Stimulated activated CD4-positive, alpha-beta T cell treated with anti-CD3 and anti-CD28 coated beads, Interleukin-1b, Interleukin-23, amount 100 ng/mL, for 4 hours (primary cell): Measurements from ENCODE around the gene YAE1.

Experiments
- DNase-seq, 2 donors: peaks; one replicate each; pipeline ENCODE4 v3.0.0-alpha.2; 2020; ENCODE audit warnings: low read depth in 2 of 2

The YAE1 gene

GRCh38 chr7:39554583-39555165, 11.5 kb upstream of the YAE1 start:
- DNase-seq, result no peak

DNA sequence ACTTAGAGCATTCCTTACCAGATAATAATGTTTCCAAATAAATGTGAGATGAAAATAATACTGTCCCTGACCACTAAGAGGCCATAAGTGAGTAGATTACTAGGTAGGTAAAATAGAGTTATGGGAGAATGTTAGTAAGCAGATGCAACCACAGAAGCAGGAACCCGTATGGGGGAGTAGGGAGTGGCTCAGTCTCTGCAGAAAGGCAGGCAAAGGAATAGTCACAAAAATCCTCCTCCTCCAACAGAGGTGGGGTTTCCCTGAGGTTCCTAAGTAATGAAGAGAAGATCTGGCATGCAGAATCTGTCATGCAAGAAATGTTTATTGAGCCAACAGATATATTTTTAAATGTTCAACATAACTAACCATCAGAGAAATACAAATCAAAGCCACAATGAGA, 9.0 kb upstream of the YAE1 start:
- DNase-seq, result no peak

DNA sequence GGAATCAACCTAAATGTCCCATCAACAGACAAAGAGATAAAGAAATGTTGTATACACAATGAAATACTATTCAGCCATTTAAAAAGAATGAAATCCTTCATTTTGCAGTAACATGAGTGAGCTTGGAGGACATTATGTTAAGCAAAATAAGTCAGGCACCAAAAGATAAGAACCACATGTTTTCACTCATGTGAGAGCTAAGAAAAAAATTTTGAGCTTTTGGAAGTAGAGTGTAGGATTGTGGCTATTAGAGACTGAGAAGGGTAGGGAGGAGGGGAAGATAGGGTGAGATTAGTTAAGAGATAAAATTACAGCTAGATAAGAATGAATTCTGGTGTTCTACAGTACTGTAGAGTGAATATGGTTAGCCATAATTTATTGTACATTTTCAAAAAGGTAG, 8.3 kb upstream of the YAE1 start:
- DNase-seq, result no peak

GRCh38 chr7:39560408-39560807, 5.8 kb upstream of the YAE1 start:
- no peak for DNase-seq

DNA sequence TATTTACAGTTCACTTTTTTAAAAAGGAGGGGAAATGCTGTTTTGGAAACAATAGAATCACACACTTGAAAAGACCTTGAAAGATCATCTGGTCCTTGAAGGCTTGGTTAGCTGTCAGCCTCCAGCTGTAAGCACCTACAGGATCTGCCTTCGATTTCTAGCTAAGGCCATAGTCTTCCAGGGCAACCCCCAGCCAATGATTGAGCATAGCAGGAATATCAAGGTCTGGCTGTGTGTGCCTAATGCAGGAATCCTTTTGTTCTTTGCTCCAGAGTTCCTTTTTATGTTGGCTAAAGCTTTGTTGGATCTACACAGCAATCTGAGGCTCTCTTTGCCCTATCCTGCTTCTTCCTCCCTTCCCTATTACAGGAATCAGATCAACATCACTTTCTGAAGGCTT, 5.2 kb upstream of the YAE1 start:
- no peak for DNase-seq

- no peak for DNase-seq
Measured at GRCh38 chr7:39565538-39565937, 666 bp upstream of the YAE1 start.

- DNase-seq, result no peak
Measured at GRCh38 chr7:39567294-39567693, 1.1 kb downstream of the YAE1 start.

DNA sequence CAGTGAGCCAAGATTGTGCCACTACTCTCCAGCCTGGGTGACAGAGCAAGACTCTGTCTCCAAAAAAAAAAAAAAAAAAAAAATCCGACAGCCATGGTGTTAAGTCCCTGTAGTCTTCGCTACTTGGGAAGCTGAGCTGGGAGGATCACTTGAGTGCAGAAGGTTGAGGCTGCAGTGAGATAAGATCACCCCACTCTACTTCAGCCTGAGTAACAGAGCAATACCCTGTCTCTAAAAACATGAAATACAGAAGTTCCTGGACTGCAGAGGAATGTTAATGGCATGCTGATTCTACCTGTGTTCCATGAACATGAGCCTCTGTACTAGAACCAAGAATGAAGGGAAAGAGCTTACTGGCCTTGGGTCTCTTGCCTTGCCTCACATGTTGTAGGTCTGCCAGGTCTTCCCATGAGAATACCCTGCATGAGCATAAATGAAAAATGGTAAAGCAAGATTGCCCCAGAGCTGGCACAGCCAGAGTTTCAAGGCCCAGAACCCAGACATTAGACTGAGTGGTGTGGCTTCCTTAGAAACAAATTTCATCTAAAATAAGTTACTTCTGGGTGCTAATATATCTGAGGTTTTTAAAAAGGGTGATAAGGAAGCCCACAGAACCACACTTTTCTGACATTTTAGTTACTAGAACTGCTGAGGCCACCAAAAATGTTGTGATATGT, 8.6 kb downstream of the YAE1 start:
- DNase-seq, result no peak

DNA sequence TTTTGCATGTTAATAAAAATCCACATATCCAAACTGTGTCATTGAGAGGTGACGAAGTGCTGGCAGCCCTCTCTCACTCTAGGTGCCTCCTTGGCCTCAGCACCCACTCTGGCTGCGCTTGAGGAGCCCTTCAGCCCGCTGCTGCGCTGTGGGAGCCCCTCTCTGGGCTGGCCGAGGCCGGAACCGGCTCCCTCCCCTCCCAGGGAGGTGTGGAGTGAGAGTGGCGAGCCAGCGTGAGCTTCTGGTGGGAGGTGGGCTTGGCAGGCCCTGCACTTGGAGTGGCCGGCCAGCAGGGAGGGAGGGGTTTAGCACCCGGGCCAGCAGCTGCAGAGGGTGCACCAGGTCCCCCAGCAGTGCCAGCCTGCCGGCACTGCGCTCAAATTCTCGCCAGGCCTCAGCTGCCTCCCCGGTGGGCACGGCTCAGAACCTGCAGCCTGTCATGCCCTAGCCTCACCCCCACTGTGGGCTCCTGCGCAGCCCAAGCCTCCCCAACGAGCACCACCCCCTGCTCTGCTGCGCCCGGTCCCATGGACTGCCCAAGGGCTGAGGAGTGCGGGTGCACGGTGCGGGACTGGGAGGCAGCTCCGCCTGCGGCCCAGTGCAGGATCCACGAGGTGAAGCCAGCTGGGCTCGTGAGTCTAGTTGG, 11.1 kb downstream of the YAE1 start:
- DNase-seq, result no peak

GRCh38 chr7:39580149-39580874, 14.1 kb downstream of the YAE1 start:
- peak; percentile 53 to 76 for DNase-seq

DNA sequence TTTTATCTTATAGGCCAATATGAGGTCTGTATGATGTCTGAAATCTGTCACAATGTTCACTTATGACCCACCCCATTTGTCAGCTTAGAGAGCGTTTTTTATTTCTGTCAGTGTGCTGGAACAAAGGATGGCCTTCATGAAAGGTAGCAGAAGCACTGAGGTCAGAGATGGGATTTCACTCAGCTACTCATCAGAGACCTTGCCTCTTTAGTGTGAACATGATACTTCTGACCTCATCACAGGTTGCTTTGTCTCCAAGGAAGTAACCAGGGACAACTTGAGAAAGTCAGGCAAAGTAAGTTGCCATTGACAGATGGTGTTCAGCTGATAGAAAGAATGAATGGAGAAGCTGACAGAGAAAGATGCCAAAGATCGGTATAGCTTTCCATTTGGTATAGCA, 16.3 kb downstream of the YAE1 start:
- DNase-seq, result no peak

- DNase-seq, result no peak
Measured at GRCh38 chr7:39583539-39583938, 17.3 kb downstream of the YAE1 start.

- DNase-seq, result no peak
Measured at GRCh38 chr7:39587393-39587792, 21.2 kb downstream of the YAE1 start.

GRCh38 chr7:39588416-39588815, 22.2 kb downstream of the YAE1 start:
- no peak for DNase-seq

- DNase-seq, result peak in 1 of 2 donors; percentile 61
Measured at GRCh38 chr7:39589323-39590111, 23.3 kb downstream of the YAE1 start.

GRCh38 chr7:39592586-39592985, 26.4 kb downstream of the YAE1 start:
- DNase-seq, result no peak

GRCh38 chr7:39594988-39595620, 28.9 kb downstream of the YAE1 start:
- DNase-seq, result no peak

DNA sequence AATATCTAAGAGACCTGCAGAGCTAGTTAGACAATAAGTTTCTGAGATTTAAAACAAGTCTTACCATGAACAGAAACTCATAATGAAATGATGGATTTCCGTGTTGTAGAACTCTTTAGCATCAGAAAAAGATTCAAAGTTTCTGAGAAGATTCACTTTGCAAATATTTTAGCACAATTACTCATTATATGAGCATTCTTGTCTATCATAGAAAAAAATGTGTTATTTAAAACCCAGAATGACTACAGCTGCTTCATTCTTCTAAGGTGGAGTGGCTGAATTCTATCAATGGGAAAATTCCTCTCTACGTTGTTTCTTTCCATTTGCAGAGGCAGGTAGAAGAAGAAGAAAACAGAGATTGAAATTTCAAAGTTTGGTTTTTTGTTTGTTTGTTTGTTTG, 36.1 kb downstream of the YAE1 start:
- DNase-seq, result no peak

DNA sequence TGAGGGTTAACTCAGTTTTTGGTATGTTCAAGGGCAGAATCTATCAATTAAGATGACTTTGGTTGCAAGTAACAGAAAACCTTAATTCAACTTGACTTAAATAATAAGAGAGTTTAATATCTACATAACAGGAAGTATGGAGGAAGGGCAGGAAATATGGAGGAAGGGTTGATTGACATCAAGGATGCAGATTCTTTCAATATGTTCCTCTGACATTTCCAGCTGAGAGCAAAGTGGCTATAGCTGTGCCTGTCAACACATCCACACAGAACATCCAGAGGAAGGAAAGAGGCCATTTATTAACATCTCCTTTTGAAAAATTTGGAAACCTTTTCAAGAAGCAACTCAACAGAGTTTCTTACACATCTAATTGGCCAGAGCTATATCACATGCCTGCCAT, 37.7 kb downstream of the YAE1 start:
- DNase-seq, result no peak

DNA sequence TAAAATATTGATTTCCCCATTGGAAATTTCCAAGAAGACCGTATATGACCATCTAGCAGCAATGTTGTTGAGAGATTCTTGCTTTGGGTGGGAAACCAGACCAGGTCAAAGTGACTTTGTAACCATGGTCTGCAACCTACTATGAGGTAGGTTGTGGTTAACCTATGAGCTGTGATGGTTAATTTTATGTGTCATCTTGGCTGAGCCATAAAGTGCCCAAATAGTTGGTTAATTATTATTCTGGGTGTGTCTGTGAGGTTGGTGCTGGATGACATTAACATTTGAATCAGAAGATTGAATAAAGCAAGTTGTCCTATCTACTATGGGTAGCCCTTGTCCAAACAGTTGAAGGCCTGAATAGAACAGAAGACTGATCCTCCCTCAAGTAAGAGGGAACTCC, 38.9 kb downstream of the YAE1 start:
- DNase-seq, result no peak

GRCh38 chr7:39606352-39606751, 40.1 kb downstream of the YAE1 start:
- no peak for DNase-seq
